Left forelimb (tissue), 1 donor: ENCODE measurements around the gene SGCD.
"Not testable (repeated sequence)": the region's sequence is repeated elsewhere in the genome, so short reads cannot be mapped to it uniquely, and the experiment has no call there.

ENCODE experiments used
- DNase-seq: peaks from one replicate; pipeline ENCODE4 v3.0.0-alpha.2; 2018; ENCODE audit warnings: low spot score

The SGCD gene

DNA sequence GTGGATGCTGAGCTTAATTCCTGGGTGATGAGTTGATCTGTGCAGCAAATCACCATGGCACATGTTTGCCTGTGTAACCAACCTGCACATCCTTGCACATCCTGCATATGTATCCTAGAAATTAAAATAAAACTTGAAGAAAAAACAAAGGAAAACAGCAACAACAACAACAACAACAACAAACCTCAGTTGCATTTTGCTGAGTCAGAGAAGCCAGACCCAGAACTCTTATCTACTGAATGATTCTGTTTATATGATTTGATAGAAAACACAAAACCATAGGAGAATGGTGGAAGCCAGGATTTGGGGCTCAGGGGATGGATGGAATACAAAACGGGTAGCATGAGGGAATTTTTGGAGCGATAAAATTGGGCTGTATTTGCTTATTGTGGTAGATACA, 307.3 kb downstream of the SGCD start:
- no peak for DNase-seq

- no peak for DNase-seq
Measured at GRCh38 chr5:156640691-156641241, 313.8 kb downstream of the SGCD start.

- no peak for DNase-seq
Measured at GRCh38 chr5:156641686-156642085, 314.7 kb downstream of the SGCD start.

GRCh38 chr5:156647034-156647451, 320.1 kb downstream of the SGCD start:
- no peak for DNase-seq

GRCh38 chr5:156654444-156654843, 327.5 kb downstream of the SGCD start:
- no peak for DNase-seq

DNA sequence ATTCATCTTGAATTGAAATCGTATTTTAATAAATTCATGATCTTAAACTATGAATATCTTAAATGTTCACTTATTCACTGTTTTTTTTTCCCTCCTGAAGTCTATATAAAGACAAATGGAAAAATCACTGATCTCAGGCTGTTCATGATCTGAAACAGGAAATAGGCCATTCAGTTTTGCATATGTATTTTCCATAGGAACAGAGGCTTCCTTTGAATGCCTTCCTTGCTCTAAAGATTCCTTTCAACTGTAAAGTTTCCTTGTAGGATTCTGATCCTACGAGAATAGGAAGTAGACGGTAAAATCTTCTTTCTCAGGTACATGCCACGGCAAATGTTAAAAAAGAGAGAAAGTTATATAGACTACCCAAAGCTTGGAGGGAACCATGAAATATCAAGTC, 328.8 kb downstream of the SGCD start:
- no peak for DNase-seq

- not testable (repeated sequence) for DNase-seq
Measured at GRCh38 chr5:156664832-156665231, 337.9 kb downstream of the SGCD start.

GRCh38 chr5:156666686-156667085, 339.7 kb downstream of the SGCD start:
- not testable (repeated sequence) for DNase-seq

DNA sequence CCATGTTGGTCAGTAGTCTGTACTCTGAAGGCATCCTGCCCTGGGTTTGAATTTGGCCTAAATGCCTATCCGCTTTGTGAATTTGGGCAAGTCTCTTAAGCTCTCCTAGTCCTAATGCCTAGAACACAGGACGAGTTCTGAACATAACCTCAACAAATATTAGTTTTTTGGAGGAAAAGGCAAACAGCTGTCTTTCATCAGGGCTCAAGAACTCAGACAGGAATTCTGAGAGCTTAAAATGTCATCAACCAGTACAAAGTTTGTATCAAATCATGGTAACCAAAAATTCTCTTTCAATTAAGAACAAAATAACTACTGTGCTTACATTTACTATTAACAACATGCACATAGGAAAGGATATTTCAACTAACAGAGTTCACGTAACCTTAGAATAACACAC, 340.7 kb downstream of the SGCD start:
- no peak for DNase-seq

DNA sequence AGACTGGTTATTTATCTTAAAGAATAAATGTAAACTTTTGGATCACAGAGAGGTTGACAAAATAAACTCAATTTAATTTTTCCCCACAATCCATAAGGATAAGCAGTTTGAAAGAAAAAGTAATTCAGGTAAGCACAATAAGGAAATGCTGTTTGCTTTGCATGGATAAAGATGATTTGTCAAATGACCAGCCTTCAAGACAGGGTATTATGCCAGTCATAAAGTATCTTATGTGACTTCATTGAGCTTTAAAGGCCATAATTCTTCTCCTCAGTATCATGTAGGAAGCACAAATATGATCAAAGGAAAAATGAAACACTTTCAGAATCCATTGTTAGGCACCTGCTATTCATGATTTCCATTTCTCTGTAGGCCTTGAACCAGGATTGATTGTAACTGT, 342.5 kb downstream of the SGCD start:
- no peak for DNase-seq

DNA sequence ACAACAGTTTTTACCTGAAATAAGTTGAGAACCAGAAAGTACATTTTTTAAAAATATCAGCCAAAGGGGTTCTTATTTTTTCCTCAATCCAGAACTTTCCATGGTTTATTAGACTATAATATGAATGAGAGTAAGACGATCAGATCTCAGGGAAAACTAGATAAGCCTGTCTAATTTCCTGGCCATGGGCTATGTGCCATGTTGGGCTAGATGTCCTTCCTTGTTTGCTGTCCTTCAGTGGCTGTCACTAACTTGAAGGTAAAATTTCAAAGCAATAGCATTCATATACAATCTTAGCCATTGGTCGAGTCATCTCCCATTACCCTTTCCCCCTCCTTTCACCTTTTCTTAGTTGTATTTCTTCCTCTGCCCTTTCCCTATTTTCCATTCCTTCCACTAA, 343.7 kb downstream of the SGCD start:
- DNase-seq, result no peak

- DNase-seq, result no peak
Measured at GRCh38 chr5:156675395-156675794, 348.4 kb downstream of the SGCD start.

DNA sequence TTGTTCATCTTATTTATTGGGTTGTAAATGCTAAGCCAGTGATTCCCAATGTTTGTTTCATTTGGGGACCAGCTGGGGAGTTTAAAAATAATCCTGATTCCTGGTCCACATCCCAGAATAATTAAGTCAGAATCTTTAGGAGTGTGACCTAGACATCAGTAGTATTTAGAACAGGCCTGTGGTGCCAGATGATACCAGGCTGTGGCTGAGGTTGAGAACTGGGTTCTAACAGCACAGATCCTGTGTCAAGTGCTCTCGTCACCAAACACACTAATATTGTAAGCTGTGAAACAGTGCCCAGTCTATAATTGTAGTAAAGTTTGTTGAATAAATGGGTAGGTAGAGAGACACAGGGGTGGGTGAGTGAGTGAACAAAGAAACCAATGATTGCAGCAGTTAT, 351.0 kb downstream of the SGCD start:
- no peak for DNase-seq

DNA sequence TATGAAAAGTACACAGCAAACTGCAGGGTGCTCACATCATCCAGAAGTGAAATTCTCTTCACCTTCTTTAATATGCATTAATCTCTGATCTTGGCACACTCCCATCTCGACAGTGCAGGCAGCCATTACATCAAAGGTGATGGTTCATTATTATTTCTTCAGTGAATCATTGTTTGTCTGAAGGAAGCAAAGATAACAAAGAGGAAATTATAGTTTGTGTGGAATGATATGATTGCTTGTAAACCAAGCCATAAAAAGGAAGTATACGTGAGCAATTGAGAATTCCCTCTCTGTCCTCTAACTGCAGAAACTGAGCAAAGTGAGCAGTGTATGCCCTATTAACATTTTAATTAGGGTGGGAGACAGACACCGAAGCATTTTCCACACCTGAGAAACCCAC, 351.5 kb downstream of the SGCD start:
- DNase-seq, result no peak

DNA sequence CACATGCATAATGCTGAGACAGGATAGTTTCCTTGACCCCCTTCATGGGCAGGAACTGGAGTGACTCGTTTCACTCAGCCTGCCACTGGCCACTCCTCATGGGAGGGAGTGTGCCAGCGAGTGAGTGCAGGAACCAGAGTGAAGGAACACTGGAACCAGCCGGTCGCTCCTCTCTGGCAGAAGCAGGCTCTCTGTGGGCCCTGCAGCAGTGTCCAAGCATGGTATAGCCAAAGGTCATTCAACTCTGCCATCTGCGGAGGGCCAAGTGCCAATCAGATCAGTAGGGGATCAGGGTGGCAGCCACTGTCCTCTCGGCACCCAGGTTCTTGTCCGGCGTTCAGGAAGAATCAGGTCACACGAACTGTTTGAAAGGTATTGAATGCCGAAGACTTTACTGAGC, 353.9 kb downstream of the SGCD start:
- no peak for DNase-seq

DNA sequence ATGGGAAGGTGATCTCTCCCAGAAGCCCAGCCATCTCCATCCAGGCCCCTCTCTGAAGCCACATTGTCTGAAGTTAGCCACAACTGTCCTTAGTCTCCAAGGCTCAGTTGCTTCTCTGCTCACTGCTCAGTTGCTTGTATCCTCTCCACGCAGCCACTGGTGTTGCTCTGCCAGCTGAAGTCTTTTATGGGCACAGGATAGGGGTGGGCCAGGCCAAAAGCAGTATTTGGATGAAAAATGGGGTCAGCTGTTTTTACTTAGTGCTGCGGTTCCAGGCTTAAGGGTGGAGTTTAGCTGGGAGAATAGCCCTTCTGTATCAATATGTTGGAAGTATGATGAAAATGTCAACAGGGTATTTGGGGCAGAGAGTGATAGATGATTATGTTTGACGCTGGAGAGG, 354.3 kb downstream of the SGCD start:
- DNase-seq, result no peak

DNA sequence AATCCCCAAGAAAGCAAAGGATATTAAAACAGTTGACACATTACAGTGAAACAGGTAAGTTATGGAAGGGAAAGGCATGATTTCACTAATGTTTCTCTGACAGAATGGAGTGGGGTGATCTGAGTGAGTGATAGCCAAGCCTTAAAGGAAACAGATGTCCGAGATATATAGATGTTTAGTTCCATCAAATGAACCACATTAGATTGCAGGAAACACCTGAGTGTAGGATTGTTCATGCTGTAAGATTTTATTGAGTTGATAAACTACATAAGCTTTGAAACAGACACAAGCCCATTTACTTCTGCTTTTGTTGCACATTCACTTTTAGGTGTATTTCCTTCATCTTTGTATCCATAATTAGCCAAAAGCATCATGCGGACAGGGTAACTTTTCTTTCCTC, 356.0 kb downstream of the SGCD start:
- DNase-seq, result no peak

DNA sequence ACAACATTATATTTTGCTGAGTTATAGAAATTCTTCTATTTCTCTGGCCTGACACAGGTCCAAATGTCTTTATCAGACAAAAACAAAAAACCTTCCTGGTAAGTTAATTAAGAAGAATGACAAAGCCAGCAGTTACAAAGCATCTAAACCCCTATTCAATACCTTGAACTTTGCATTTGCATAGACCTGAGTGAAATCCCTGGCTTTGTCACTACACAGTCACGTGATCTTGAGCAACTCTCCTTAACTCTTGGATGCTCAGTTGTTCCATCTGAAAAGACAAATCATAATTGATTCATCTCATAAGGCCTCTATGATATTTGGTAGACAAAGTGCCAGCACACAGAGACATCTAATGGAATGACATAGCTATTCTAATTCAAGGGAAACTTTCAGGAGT, 356.5 kb downstream of the SGCD start:
- no peak for DNase-seq

DNA sequence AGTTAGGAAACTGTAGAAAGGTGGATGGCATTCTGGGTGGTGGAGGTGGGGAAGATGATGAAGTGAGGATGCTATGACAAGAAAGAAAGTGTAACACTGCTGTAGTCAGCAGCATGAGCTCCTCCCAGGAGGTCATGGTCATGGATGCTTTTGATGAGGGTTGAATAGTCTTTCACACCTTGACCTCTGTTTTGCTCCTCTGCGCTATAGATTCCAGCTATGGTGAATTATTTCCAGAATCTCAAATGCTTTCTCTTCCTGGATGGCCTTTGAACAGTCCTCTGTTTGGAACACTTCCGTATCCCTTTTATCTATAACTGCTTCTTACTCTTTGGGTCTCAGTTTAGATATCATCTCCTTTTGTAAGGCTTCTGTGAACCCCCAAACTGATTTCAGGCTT, 357.3 kb downstream of the SGCD start:
- DNase-seq, result no peak

GRCh38 chr5:156685481-156685880, 358.5 kb downstream of the SGCD start:
- DNase-seq, result no peak

DNA sequence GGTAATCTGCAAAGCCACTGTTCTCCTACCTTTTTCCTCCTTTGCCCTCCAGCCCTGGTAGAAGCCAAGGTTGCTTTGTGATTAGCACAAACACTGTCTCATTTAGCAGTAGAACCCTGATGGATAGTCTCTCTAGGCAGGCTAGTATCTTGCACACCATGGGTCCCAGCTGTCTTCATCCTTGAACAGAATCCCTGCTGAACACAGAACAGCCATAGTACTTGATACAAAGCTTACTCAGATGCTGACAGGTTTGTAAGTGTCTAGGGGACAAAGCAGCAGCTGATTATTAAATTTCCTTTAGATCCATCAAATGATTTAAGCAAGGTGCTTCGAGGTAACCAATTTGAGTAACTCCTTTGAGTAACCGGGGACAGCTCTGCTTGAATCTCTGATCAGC, 359.4 kb downstream of the SGCD start:
- no peak for DNase-seq

GRCh38 chr5:156686796-156687195, 359.8 kb downstream of the SGCD start:
- DNase-seq, result no peak

DNA sequence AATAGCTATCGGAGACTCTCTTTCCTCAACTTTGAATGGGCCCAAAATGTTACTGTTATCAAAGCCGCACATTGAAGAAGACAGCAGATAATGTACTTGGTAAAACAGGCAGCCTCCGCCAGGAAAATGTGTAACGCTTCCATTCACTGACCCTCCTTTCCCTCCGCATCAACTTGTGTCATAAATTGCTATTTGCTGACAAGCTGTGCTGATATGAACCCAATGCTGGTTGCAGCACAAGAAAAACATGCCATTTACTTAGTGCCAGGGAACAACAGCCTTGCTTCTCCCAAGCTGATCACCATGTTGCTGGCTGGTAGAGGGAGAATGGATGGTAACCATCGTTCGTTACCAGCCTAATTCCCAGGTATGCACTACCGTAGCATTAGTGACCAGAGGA, 360.6 kb downstream of the SGCD start:
- DNase-seq, result no peak

GRCh38 chr5:156691572-156691971, 364.6 kb downstream of the SGCD start:
- DNase-seq, result no peak

GRCh38 chr5:156693113-156693512, 366.1 kb downstream of the SGCD start:
- no peak for DNase-seq
